Uterus (tissue), 2 donors: ENCODE data around the gene CDK11A.

Experiments used
- CTCF ChIP-seq, 4 experiments: fragments of 200-600 bp in 2 of 4; fragments of 450-650 bp in 2 of 4; sonication (generic) in 2 of 4; IDR thresholded peaks; one replicate each; pipeline ENCODE4 v1.5.1; 2016 to 2019; ENCODE audit warnings: antibody characterized with exemption in 4 of 4, mild to moderate bottlenecking in 2 of 4, moderate library complexity in 1 of 4
- POLR2A ChIP-seq, 2 donors: fragments of 450-650 bp; IDR thresholded peaks; one replicate each; pipeline ENCODE4 v1.6.1; 2016; ENCODE audit warnings: antibody characterized with exemption in 2 of 2, mild to moderate bottlenecking in 1 of 2, moderate library complexity in 1 of 2

- TF ChIP-seq POLR2A (IDR thresholded peaks at IDR 0.05): no peak
- TF ChIP-seq CTCF (IDR thresholded peaks at IDR 0.05): no peak
Observed at GRCh38 chr1:1761504-1762376, 37.6 kb upstream of the CDK11A start.
